ENCODE data around the gene SCN1A. TPM values are rescaled to one million over a fixed set of nuclear protein-coding genes. Genes with fewer than 3 reads are reported as not detected.

Gene SCN1A
- total RNA-seq, 1 experiment from 2014 or later = not detected

DNA sequence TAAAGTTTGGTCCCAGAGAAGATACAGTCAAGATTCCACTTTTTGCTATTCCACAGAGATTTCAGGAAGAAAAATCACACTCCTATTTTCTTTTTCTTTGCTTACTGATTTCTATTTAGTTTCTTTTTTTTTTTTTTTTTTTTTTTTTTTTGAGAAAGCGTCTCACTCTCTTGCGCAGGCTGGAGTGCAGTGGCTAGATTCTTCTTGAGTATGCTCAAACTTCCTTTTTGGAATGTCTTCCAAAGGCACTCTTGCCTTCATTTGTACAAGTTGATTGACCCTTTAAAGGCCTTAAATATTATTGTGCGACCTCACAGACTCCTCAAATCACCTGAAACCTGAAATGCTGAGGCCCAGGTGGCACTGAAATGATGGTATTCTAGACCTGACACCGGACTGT, 9.6 kb downstream of the SCN1A start:
- Histone ChIP-seq H3K4me3 (ENCODE audit: low read depth in 2 of 2, low read length in 2 of 2) (no peak overlapping the region), H3K27ac (ENCODE audit: low read length) (no peak overlapping the region), H3K9me3 (ENCODE audit: control insufficient read depth, insufficient read depth, low read depth, low read length) (no peaks in the 10 kb centered on the region), H3K36me3 (ENCODE audit: control insufficient read depth, insufficient read depth, low read length) (no peaks in the 10 kb centered on the region), H3K27me3 (ENCODE audit: control insufficient read depth, insufficient read depth, low read length) (no peaks in the 10 kb centered on the region), H3K4me1 (ENCODE audit: control insufficient read depth, insufficient read depth, low read length) (no peaks in the 10 kb centered on the region)
- CTCF ChIA-PET = no interaction called here
- TF ChIP-seq REST (IDR thresholded peaks at IDR 0.05; ENCODE audit: insufficient read depth in 1 of 2, low read depth in 2 of 2, low read length in 1 of 2) = no peak
- TF ChIP-seq SIN3A (IDR thresholded peaks at IDR 0.05; ENCODE audit: borderline replicate concordance, insufficient read depth, low read depth, low read length) = no peak
- no peak for TF ChIP-seq TCF7L2 (IDR thresholded peaks at IDR 0.05; ENCODE audit: low read depth, low read length)
- TF ChIP-seq, protein P1, sequence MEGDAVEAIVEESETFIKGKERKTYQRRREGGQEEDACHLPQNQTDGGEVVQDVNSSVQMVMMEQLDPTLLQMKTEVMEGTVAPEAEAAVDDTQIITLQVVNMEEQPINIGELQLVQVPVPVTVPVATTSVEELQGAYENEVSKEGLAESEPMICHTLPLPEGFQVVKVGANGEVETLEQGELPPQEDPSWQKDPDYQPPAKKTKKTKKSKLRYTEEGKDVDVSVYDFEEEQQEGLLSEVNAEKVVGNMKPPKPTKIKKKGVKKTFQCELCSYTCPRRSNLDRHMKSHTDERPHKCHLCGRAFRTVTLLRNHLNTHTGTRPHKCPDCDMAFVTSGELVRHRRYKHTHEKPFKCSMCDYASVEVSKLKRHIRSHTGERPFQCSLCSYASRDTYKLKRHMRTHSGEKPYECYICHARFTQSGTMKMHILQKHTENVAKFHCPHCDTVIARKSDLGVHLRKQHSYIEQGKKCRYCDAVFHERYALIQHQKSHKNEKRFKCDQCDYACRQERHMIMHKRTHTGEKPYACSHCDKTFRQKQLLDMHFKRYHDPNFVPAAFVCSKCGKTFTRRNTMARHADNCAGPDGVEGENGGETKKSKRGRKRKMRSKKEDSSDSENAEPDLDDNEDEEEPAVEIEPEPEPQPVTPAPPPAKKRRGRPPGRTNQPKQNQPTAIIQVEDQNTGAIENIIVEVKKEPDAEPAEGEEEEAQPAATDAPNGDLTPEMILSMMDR (IDR thresholded peaks at IDR 0.05) = no peak
- no peak for TF ChIP-seq POLR2AphosphoS5 (IDR thresholded peaks at IDR 0.05; ENCODE audit: low read depth, low read length)
- ATAC-seq (no peak), DNase-seq (ENCODE audit: low read depth, low spot score) (no peak)
- BruUV-seq (replicated peaks) = no TSS peak
- POLR2A ChIA-PET = no interaction called here
- in situ Hi-C loops (cut with HindIII; ENCODE audit: low pct_unique_long_range_greater_than_20kb, low sequenced_read_pairs) (no loop called here), intact Hi-C loops (cut with micrococcal nuclease; ENCODE audit: unreplicated experiment) (no loop called here)

GRCh38 chr2:166117491-166117890, 10.3 kb downstream of the SCN1A start:
- ATAC-seq (no peak), DNase-seq (ENCODE audit: low read depth, low spot score) (no peak)
- ChIA-PET POLR2A (no interaction called here), CTCF (no interaction called here)
- no TSS peak for BruUV-seq (replicated peaks)
- intact Hi-C loops (cut with micrococcal nuclease; ENCODE audit: unreplicated experiment) (no loop called here), in situ Hi-C loops (cut with HindIII; ENCODE audit: low pct_unique_long_range_greater_than_20kb, low sequenced_read_pairs) (no loop called here)
- Histone ChIP-seq H3K9me3 (ENCODE audit: control insufficient read depth, insufficient read depth, low read depth, low read length) (no peaks in the 10 kb centered on the region), H3K4me1 (ENCODE audit: control insufficient read depth, insufficient read depth, low read length) (no peaks in the 10 kb centered on the region), H3K27me3 (ENCODE audit: control insufficient read depth, insufficient read depth, low read length) (no peaks in the 10 kb centered on the region), H3K36me3 (ENCODE audit: control insufficient read depth, insufficient read depth, low read length) (no peaks in the 10 kb centered on the region), H3K4me3 (ENCODE audit: low read depth in 2 of 2, low read length in 2 of 2) (no peak overlapping the region), H3K27ac (ENCODE audit: low read length) (no peak overlapping the region)
- TF ChIP-seq REST (IDR thresholded peaks at IDR 0.05; ENCODE audit: insufficient read depth in 1 of 2, low read depth in 2 of 2, low read length in 1 of 2) = no peak
- TF ChIP-seq, protein P1 (IDR thresholded peaks at IDR 0.05) = no peak
- no peak for TF ChIP-seq SIN3A (IDR thresholded peaks at IDR 0.05; ENCODE audit: borderline replicate concordance, insufficient read depth, low read depth, low read length)
- no peak for TF ChIP-seq TCF7L2 (IDR thresholded peaks at IDR 0.05; ENCODE audit: low read depth, low read length)
- TF ChIP-seq POLR2AphosphoS5 (IDR thresholded peaks at IDR 0.05; ENCODE audit: low read depth, low read length) = no peak
